Smooth muscle cell (in vitro differentiated cells): Measurements from ENCODE around the gene KCNG3. TPM values are rescaled to one million over a fixed set of nuclear protein-coding genes. Genes with fewer than 3 reads are reported as not detected.

Experiments used
- DNase-seq: peaks from one replicate; lab custom pipeline; 2025; ENCODE audit not compliant: unreplicated experiment; lab: John Stamatoyannopoulos, UW
- H2AFZ ChIP-seq: fragments of 200-600 bp; sonication (generic); 2 replicates; pipeline ENCODE4 v1.6.0; 2016; ENCODE audit warnings: antibody characterized with exemption, low read depth, mild to moderate bottlenecking
- H3F3A ChIP-seq: fragments of 200-600 bp; sonication (generic); 2 replicates; pipeline ENCODE4 v1.6.0; 2017; ENCODE audit warnings: antibody characterized with exemption, low read depth
- H3K27ac ChIP-seq: fragments of 200-600 bp; sonication (generic); 2 replicates; pipeline ENCODE4 v1.5.1; 2016; ENCODE audit warnings: low read depth, mild to moderate bottlenecking
- H3K27me3 ChIP-seq: fragments of 200-600 bp; sonication (generic); 2 replicates; pipeline ENCODE4 v1.6.1; 2016; ENCODE audit warnings: low read depth, mild to moderate bottlenecking
- H3K36me3 ChIP-seq: fragments of 200-600 bp; sonication (generic); 2 replicates; pipeline ENCODE4 v1.5.1; 2016; ENCODE audit warnings: low read depth
- H3K4me1 ChIP-seq: fragments of 200-600 bp; sonication (generic); 2 replicates; pipeline ENCODE4 v1.5.1; 2016; ENCODE audit warnings: low read depth
- H3K4me2 ChIP-seq: fragments of 200-600 bp; sonication (generic); 2 replicates; pipeline ENCODE4 v1.6.0; 2016; ENCODE audit warnings: mild to moderate bottlenecking
- H3K4me3 ChIP-seq: fragments of 200-600 bp; sonication (generic); 2 replicates; pipeline ENCODE4 v1.5.1; 2016; ENCODE audit warnings: mild to moderate bottlenecking
- H3K79me2 ChIP-seq: fragments of 200-600 bp; sonication (generic); 2 replicates; pipeline ENCODE4 v1.6.0; 2016; ENCODE audit warnings: low read depth, mild to moderate bottlenecking
- H3K9ac ChIP-seq: fragments of 200-600 bp; sonication (generic); 2 replicates; pipeline ENCODE4 v1.6.0; 2016; ENCODE audit warnings: low read depth
- H3K9me3 ChIP-seq: fragments of 200-600 bp; sonication (generic); replicated peaks from 2 replicates; pipeline ENCODE4 v1.5.1; 2016; ENCODE audit warnings: low read depth
- H4K20me1 ChIP-seq: fragments of 200-600 bp; sonication (generic); 2 replicates; pipeline ENCODE4 v1.6.0; 2016; ENCODE audit warnings: low read depth
- WGBS: methylation state at CpG from one replicate; pipeline ENCODE4 v1.1.7; 2016; ENCODE audit warnings: low lambda C conversion rate; 5-methylcytosine and 5-hydroxymethylcytosine counted together
- polyA plus RNA-seq: library from polyadenylated mRNA; unstranded; fragments of >200 nt; fragmentation: Nextera tagmentation; extraction: Ambion mirVana; gene quantifications from 2 replicates; pipeline ENCODE4 v1.2.1, GENCODE V29; 2016
- total RNA-seq: library from RNA; depleted of rRNA; stranded (reverse); fragments of >200 nt; gene quantifications from 2 replicates; pipeline ENCODE4 v1.2.3, GENCODE V29; 2014
- TF ChIP-seq, protein P1 (sequence below): fragments of 200-600 bp; sonication (generic); IDR thresholded peaks from 2 replicates; pipeline ENCODE4 v1.5.1; 2017; ENCODE audit warnings: borderline replicate concordance, mild to moderate bottlenecking, antibody characterized with exemption; ENCODE audit not compliant: insufficient read depth, poor library complexity, severe bottlenecking

The KCNG3 gene
- total and polyA plus RNA-seq, 2 experiments from 2014 or later: not detected

DNA sequence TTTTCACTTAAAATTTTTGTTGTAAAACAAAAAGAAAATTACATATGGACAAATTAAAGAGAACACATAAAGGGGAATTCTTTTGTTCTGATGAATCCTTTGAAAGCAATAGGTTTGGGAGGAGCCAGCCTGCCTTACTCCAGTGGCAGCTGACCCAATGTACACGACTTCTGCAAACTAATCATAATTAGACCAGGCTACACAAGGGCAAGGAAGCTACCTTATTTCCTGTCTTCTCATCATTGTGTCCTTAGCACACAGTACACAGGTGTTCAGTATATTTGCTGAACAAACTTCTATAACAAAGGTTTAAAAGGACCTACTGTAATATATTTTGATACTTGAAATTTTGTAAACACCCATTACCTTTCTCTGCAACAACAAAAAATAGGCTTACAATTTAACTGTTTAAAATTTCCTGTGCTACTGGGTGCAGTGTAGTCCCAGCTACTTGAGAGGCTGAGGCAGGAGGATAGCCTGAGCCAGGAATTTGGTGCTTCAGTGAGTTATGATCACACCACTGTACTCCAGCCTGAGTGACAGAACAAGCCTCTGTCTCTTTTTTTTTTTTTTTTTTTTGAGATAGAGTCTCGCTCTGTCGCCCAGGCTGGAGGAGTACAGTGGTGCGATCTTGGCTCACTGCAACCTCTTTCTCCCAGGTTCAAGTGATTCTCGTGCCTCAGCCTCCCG, 18.9 kb downstream of the KCNG3 start:
- TF ChIP-seq, protein P1, sequence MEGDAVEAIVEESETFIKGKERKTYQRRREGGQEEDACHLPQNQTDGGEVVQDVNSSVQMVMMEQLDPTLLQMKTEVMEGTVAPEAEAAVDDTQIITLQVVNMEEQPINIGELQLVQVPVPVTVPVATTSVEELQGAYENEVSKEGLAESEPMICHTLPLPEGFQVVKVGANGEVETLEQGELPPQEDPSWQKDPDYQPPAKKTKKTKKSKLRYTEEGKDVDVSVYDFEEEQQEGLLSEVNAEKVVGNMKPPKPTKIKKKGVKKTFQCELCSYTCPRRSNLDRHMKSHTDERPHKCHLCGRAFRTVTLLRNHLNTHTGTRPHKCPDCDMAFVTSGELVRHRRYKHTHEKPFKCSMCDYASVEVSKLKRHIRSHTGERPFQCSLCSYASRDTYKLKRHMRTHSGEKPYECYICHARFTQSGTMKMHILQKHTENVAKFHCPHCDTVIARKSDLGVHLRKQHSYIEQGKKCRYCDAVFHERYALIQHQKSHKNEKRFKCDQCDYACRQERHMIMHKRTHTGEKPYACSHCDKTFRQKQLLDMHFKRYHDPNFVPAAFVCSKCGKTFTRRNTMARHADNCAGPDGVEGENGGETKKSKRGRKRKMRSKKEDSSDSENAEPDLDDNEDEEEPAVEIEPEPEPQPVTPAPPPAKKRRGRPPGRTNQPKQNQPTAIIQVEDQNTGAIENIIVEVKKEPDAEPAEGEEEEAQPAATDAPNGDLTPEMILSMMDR: no peak
- no peak overlapping the region for H3K4me3 ChIP-seq
- no peak overlapping the region for H3K27ac ChIP-seq
- DNase-seq: no peak
- no peak overlapping the region for H3K9ac ChIP-seq
- H2AFZ ChIP-seq: no peak overlapping the region
- no peaks in the 10 kb centered on the region for H4K20me1 ChIP-seq
- no peaks in the 10 kb centered on the region for H3F3A ChIP-seq
- no peaks in the 10 kb centered on the region for H3K36me3 ChIP-seq
- 92% methylated on average over 5 of the region's 6 CpGs for WGBS
- H3K4me2 ChIP-seq: no peak overlapping the region
- H3K4me1 ChIP-seq: no peaks in the 10 kb centered on the region
- no peaks in the 10 kb centered on the region for H3K27me3 ChIP-seq
- no peaks in the 10 kb centered on the region for H3K79me2 ChIP-seq
- no peaks in the 10 kb centered on the region for H3K9me3 ChIP-seq

DNA sequence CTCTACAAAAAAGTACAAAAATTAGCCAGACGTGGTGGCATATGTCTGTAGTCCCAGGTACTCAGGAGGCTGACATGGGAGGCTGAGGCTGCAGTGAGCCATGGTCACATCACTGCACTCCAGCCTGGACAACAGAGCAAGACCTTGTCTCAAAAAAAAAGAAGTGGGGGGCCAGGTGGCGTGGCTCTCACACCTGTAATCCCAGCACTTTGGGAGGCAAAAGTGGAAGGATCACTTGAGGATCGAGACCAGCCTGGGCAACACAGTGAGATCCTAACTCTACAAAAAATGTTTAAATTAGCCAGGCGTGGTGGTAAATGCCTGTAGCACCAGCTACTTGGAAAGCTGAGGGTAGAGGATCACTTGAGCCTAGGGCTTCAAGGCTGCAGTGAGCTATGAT, 23.1 kb downstream of the KCNG3 start:
- no peak overlapping the region for H3K9ac ChIP-seq
- WGBS: 87% methylated on average over 4 of the region's 4 CpGs
- H3K36me3 ChIP-seq: no peaks in the 10 kb centered on the region
- no peak overlapping the region for H3K4me3 ChIP-seq
- TF ChIP-seq, protein P1: no peak
- H3K4me2 ChIP-seq: no peak overlapping the region
- H3K27ac ChIP-seq: no peak overlapping the region
- no peak overlapping the region for H2AFZ ChIP-seq
- no peak for DNase-seq
- no peaks in the 10 kb centered on the region for H3K9me3 ChIP-seq
- no peaks in the 10 kb centered on the region for H3K4me1 ChIP-seq
- H3K27me3 ChIP-seq: no peaks in the 10 kb centered on the region
- H4K20me1 ChIP-seq: no peaks in the 10 kb centered on the region
- no peaks in the 10 kb centered on the region for H3K79me2 ChIP-seq
- no peaks in the 10 kb centered on the region for H3F3A ChIP-seq

DNA sequence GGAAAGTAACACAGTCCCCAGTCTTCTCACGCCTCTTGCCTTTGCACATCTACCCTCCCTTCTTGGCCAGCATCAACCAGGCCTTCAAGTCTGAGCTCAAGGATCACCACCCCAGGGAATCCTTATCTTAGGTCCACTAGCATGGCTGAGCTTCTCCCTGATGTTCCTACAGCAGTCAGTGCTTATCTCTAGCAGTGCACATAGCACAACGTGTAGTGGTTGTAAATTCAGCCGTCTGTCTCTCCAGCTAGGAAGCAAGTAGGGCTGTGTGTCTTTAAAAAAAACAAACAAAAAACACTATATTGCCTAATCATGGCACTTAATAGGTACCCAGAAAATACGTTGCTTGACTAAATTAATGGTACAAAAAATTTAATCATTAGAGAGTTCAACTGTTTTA, 29.2 kb downstream of the KCNG3 start:
- no peak for DNase-seq

More for the DNA sequence above, 29.2 kb downstream of the KCNG3 start:
- H3K27ac ChIP-seq: no peak overlapping the region
- no peak overlapping the region for H3K9ac ChIP-seq
- H3F3A ChIP-seq: no peaks in the 10 kb centered on the region
- H3K9me3 ChIP-seq: no peaks in the 10 kb centered on the region
- H3K4me3 ChIP-seq: no peak overlapping the region
- H3K27me3 ChIP-seq: no peaks in the 10 kb centered on the region
- 40% methylated on average over 4 of the region's 4 CpGs for WGBS
- no peak overlapping the region for H2AFZ ChIP-seq
- no peaks in the 10 kb centered on the region for H3K4me1 ChIP-seq
- TF ChIP-seq, protein P1: no peak
- no peak overlapping the region for H3K4me2 ChIP-seq
- no peaks in the 10 kb centered on the region for H4K20me1 ChIP-seq
- no peaks in the 10 kb centered on the region for H3K36me3 ChIP-seq
- H3K79me2 ChIP-seq: no peaks in the 10 kb centered on the region
